Stimulated activated CD4-positive, alpha-beta T cell treated with anti-CD3 and anti-CD28 coated beads, TNF-alpha, amount 100 ng/mL, for 1 hour (primary cell): ENCODE data around the gene SLC66A1.
A peak's percentile ranks its signal among the peaks of the same experiment; 100 is the strongest.
"Not testable (repeated sequence)": the region's sequence is repeated elsewhere in the genome, so short reads cannot be mapped to it uniquely, and the experiment has no call there.

Experiments
- DNase-seq, 3 donors: peaks; one replicate each; pipeline ENCODE4 v3.0.0-alpha.2; 2020; ENCODE audit warnings: low read depth in 3 of 3, low spot score in 1 of 3

SLC66A1 gene

GRCh38 chr1:19311931-19312781 is at the start of gene SLC66A1, which contains the start of gene AKR7A2:
Gene SLC66A1, plus strand, starts transcription at chr1:19312326. Its CDS starts 5,352 bp downstream, at chr1:19317678.
Gene AKR7A2, minus strand, starts transcription at chr1:19312144. Its CDS starts 20 bp downstream, at chr1:19312124.
- peak; percentile 79 to 88 (median 84) for DNase-seq

GRCh38 chr1:19262744-19263143 is 49.4 kb upstream of the SLC66A1 start:
- no peak for DNase-seq

- no peak for DNase-seq
Observed at GRCh38 chr1:19268445-19268844, 43.7 kb upstream of the SLC66A1 start.

GRCh38 chr1:19269427-19270342 is 42.4 kb upstream of the SLC66A1 start:
- DNase-seq = not testable (repeated sequence)

GRCh38 chr1:19270343-19270730 is 41.8 kb upstream of the SLC66A1 start:
- not testable (repeated sequence) for DNase-seq

GRCh38 chr1:19272064-19272463 is 40.1 kb upstream of the SLC66A1 start:
- no peak for DNase-seq

- no peak for DNase-seq
Observed at GRCh38 chr1:19273106-19273843, 38.9 kb upstream of the SLC66A1 start.

GRCh38 chr1:19273844-19274531 is 38.1 kb upstream of the SLC66A1 start:
- DNase-seq = not testable (repeated sequence)

- no peak for DNase-seq
Observed at GRCh38 chr1:19274636-19275035, 37.5 kb upstream of the SLC66A1 start.

- DNase-seq = no peak
Observed at GRCh38 chr1:19283891-19284290, 28.2 kb upstream of the SLC66A1 start.

GRCh38 chr1:19284881-19285280 is 27.2 kb upstream of the SLC66A1 start:
- DNase-seq = no peak

- not testable (repeated sequence) for DNase-seq
Observed at GRCh38 chr1:19285366-19285765, 26.8 kb upstream of the SLC66A1 start.

GRCh38 chr1:19285807-19286206 is 26.3 kb upstream of the SLC66A1 start:
- DNase-seq = not testable (repeated sequence)

- no peak for DNase-seq
Observed at GRCh38 chr1:19287436-19288185, 24.5 kb upstream of the SLC66A1 start.

GRCh38 chr1:19288324-19289241 is 23.5 kb upstream of the SLC66A1 start, which contains the start of gene AKR7A3:
Gene AKR7A3, minus strand, starts transcription at chr1:19288770. Its CDS starts 61 bp downstream, at chr1:19288709.
- peak in 2 of 3 donors; percentile 14 to 36 for DNase-seq

GRCh38 chr1:19289244-19289643 is 22.9 kb upstream of the SLC66A1 start:
- DNase-seq = no peak

GRCh38 chr1:19294638-19295037 is 17.5 kb upstream of the SLC66A1 start:
- no peak for DNase-seq

GRCh38 chr1:19300211-19300610 is 11.9 kb upstream of the SLC66A1 start:
- DNase-seq = no peak
